ENCODE data around the gene CEBPZ. TPM values are rescaled to one million over a fixed set of nuclear protein-coding genes. Genes with fewer than 3 reads are reported as not detected.

The CEBPZ gene
- total RNA-seq, 1 experiment from 2014 or later, result 47.8 TPM

GRCh38 chr2:37244755-37245154 is 13.4 kb upstream of the CEBPZ start:
- BruUV-seq (replicated peaks), result no TSS peak
- Histone ChIP-seq H3K79me2 (ENCODE audit: insufficient read depth, low read length) (no peaks in the 10 kb centered on the region), H2AFZ (ENCODE audit: low read depth, low read length, poor library complexity, severe bottlenecking) (no peak overlapping the region), H4K20me1 (ENCODE audit: insufficient read depth) (no peaks in the 10 kb centered on the region; the same call in none of the 2 replicates), H3K9ac (ENCODE audit: low read length) (no peak overlapping the region), H3K4me2 (ENCODE audit: low read length) (no peak overlapping the region), H3K36me3 (ENCODE audit: control insufficient read depth in 1 of 2, insufficient read depth in 2 of 2, low read length in 2 of 2) (peaks cover 52 to 57% of the 10 kb centered on the region in 2 experiments; a peak in 3 of 4 replicates), H3K9me2 (ENCODE audit: insufficient read depth) (no peaks in the 10 kb centered on the region), H3K27ac (ENCODE audit: low read depth, low read length) (no peak overlapping the region), H3K27me3 (ENCODE audit: insufficient read depth, low read length) (no peaks in the 10 kb centered on the region), H3K9me3 (ENCODE audit: control insufficient read depth in 1 of 2, insufficient read depth in 1 of 2, low read depth in 1 of 2, low read length in 2 of 2) (no peaks in the 10 kb centered on the region), H3K4me3 (replicated peaks in 1 of 2; ENCODE audit: low read depth in 1 of 2, low read length in 2 of 2) (no peak overlapping the region), H3K4me1 (ENCODE audit: control insufficient read depth in 1 of 2, insufficient read depth in 2 of 2, low read length in 2 of 2) (peaks cover 0 to 4% of the 10 kb centered on the region in 2 experiments; a peak in 1 of 4 replicates)
- no peak for TF ChIP-seq CEBPB (IDR thresholded peaks at IDR 0.05; ENCODE audit: low read depth)
- no peak for TF ChIP-seq POLR2A (IDR thresholded peaks at IDR 0.05; ENCODE audit: borderline replicate concordance, extremely low read depth, insufficient read depth, insufficient read length)
- TF ChIP-seq ELF1 (IDR thresholded peaks at IDR 0.05; ENCODE audit: borderline replicate concordance, low read depth), result no peak
- TF ChIP-seq SRF (IDR thresholded peaks at IDR 0.05; ENCODE audit: low read depth), result no peak
- TF ChIP-seq REST (IDR thresholded peaks at IDR 0.05; ENCODE audit: low read depth), result no peak
- TF ChIP-seq SIN3A (IDR thresholded peaks at IDR 0.05; ENCODE audit: low read depth), result no peak
- TF ChIP-seq EZH2phosphoT487 (IDR thresholded peaks at IDR 0.05; ENCODE audit: borderline replicate concordance), result no peak
- TF ChIP-seq ZBTB33 (IDR thresholded peaks at IDR 0.05; ENCODE audit: extremely low read depth, insufficient replicate concordance, low read length), result no peak
- no peak for TF ChIP-seq RAD21 (IDR thresholded peaks at IDR 0.05; ENCODE audit: low read depth)
- TF ChIP-seq SP1 (IDR thresholded peaks at IDR 0.05; ENCODE audit: low read depth), result no peak
- no peak for TF ChIP-seq EGR1 (IDR thresholded peaks at IDR 0.05; ENCODE audit: low read depth)
- TF ChIP-seq CTCF (IDR thresholded peaks at IDR 0.05 in 2 of 3, conservative IDR thresholded peaks at IDR 0.05 in 1 of 3; ENCODE audit: borderline replicate concordance in 1 of 3, insufficient read depth in 1 of 3, low read depth in 2 of 3, low read length in 2 of 3), result no peak
- TF ChIP-seq MAX (IDR thresholded peaks at IDR 0.05), result no peak
- no peak for TF ChIP-seq EZH2 (IDR thresholded peaks at IDR 0.05)
- no peak for TF ChIP-seq ZNF274 (IDR thresholded peaks at IDR 0.05; ENCODE audit: low read depth, low read length)
- TF ChIP-seq POLR2AphosphoS5 (IDR thresholded peaks at IDR 0.05; ENCODE audit: low read depth, low read length), result no peak
- no peak for TF ChIP-seq YY1 (IDR thresholded peaks at IDR 0.05; ENCODE audit: extremely low read depth, insufficient replicate concordance, low read depth, low read length)
- TF ChIP-seq JUND (IDR thresholded peaks at IDR 0.05), result no peak
- intact Hi-C loops (cut with micrococcal nuclease), result no loop called here
- CTCF ChIA-PET, result no interaction called here
- DNase-seq (ENCODE audit: low read depth, low spot score) (no peak), ATAC-seq (no peak)
- RAD21 ChIA-PET (ENCODE audit: low non-redundant PET in 1 of 2, low total read pairs in 2 of 2, uncharacterized antibody in 2 of 2, unreplicated experiment in 2 of 2), result no interaction called here
- POLR2A ChIA-PET, result no interaction called here
